Stimulated activated CD8-positive, alpha-beta memory T cell treated with anti-CD3 and anti-CD28 coated beads, Interleukin-4, amount 100 ng/mL, for 4 hours (primary cell): ENCODE results near the gene THSD4.
"Not testable (repeated sequence)": the region's sequence is repeated elsewhere in the genome, so short reads cannot be mapped to it uniquely, and the experiment has no call there.

ENCODE experiments used
- DNase-seq, 2 donors: peaks; one replicate each; pipeline ENCODE4 v3.0.0-alpha.2; 2020; ENCODE audit warnings: low read depth in 2 of 2, low spot score in 1 of 2

Gene THSD4

GRCh38 chr15:71410347-71410746 lies 295.1 kb downstream of the THSD4 start:
- no peak for DNase-seq

DNA sequence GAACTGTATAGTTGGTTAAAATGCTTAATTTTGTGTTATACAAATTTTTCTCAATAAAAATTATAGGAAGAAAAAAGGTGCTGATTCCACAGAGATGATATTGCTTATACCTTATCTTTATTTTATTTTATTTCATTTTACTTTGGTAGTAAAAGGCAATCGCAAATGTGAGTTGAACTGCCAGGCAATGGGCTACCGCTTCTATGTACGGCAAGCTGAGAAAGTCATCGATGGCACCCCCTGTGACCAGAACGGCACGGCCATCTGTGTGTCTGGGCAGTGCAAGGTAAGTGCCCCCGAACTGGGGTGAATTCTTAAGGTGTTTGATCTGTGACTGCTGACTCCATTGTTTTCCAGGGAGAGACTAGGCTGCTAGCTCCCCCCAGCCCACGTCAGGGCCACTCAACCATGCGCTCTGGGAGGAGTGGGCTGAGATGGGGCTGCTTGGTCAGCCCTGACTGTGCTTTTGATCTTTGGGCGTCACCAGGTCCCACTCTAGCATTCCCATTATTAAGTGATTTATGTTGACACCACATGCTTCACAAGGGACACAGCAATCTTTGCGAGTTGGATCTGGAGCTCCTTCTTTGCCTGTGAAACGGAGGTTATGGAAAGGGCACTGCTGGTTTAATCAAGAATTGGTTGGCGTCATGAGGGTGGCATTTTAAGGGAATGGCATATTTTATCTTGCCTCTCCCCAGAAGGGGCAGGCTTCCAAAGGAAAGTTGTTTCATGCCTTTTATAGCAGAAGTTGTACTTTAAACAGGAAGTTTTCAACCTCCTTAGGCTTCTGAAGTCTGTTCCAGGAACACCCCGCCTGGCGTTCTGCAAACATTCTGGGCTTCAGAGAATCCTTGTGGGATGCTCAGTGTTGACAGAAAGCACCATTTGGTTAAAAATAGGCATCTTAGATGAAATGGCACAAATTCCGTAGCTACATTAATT lies 296.5 kb downstream of the THSD4 start:
- no peak for DNase-seq

DNA sequence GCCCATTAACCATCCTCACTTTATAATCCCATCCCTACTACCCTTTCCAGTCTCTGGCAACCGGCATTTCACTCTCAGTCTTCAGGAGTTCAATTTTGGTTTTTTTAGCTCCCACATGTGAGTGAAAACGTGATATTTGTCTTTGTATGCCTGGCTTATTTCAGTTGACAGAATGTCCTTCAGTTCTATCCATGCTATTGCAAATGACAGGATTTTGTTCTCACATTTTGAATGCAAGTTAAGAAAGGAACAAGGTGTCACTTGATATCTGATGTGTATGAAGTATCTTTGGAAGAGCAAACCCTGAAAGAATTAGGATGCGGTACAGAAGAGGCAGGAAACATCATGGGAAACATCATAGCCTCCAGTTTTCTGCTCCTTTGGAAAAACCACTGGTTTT lies 298.1 kb downstream of the THSD4 start:
- DNase-seq, result no peak

DNA sequence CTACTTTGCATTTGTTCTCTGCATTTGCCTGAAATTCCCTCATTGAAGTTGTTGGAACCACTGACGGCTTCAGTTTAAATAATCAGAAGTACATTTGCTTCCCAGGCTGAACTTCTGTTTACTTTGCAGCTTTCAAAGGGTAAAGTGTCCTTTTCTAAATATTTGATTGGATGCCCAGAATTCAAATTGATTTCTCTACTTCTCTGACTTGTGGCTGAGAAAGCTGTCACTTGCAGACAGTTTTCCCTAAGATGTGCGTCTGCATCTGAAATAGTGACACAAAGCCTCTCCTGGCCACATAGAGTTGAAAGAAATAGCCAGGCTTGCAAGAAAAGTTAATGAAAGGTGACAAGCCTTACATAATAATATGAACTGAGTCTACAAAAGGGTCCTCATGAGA lies 299.6 kb downstream of the THSD4 start:
- DNase-seq, result no peak

DNA sequence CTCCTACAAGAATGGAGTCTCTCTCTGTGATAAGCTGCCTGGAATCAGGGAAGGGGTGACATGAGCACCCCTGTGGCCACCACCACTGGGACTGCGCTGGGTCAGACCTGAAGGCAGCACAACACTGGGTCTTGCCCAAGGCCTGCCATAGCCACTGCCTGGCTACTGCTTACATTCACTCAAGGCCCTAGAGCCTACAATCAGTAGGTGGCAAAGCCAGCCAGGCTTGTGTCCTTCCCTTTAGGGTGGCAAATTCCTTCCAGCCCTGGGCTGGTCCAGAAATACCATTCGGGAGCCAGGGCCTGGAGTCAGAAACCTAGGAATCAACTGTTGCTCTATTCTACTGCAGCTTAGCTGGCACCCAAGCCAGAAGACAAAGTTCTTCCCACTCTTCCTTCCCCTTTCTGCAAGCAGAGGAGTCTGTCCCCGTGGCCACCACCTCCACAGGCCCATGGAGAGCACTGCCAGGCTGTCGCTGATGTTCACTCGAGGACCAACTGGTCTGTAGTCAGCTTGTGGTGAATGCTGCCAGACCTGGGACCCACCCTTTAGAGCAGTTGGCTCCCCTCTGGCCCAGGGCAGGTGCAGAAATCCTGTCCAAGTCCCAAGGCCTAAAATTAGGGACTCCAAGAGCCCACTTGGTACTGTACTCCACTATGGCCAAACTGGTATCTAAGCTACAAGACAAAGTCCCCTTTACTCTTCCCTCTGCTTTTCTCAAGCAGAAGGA lies 307.4 kb downstream of the THSD4 start:
- DNase-seq, result no peak

DNA sequence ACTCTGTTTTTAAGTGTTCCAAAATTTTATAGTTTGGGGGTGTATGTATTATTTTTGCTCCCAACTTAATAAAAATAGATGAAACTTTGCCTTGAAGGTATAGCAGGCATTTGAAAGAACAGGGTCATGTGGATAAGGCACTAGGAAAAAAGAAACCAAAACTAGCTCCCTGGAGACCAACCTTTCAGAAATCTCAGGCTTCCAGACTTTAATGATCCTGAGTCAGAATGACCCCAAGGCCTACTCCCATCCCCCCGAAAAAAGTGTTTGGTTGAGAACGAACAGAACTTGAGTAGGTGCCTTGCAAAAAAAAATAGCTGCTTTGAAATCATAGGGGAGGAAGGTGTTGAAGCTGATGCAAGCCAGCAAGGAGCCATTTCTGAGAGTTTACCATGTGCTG lies 309.5 kb downstream of the THSD4 start:
- DNase-seq, result no peak

- no peak for DNase-seq
These were observed 310.1 kb downstream of the THSD4 start for GRCh38 chr15:71425388-71425787.

- DNase-seq, result no peak
These were observed 311.5 kb downstream of the THSD4 start for GRCh38 chr15:71426792-71427191.

DNA sequence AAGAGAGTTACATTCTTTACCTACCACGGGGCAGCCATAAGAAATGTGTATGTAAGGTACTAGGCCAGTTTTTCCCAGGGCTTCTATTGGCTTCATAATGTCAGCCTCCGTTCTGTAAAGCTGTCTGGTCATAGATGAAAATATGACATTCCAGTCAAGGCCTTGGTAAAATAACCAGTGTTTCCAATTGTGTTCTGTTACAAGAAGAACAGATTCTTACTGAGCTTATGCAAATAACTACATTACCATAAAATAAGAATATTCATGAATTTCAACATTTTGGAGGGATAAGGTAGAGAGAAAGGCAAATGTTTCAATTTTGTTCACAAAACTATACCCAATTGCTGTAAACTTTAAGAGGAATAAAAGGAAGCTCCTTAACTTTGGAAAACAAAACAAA lies 315.5 kb downstream of the THSD4 start:
- no peak for DNase-seq

- no peak for DNase-seq
These were observed 316.4 kb downstream of the THSD4 start for GRCh38 chr15:71431343-71432336.

GRCh38 chr15:71433402-71433801 lies 318.1 kb downstream of the THSD4 start:
- no peak for DNase-seq

DNA sequence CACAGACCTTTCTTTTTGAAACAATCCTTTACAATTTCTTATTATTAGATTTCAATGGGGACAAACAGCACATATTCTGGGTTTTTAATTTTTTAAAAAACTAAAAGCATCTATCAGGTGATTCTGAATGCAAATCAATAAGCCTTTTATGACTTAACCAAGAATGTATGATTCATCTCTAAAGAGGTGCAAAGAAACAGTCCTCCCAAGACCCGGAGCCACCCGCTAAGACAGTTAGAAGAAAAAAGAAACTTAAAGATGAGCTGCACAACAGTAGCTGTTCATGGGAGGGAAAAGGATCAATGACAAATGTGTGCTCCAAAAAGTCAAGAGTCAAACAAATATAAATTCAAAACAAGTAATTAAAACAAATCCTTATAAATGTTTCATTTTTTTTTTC lies 319.5 kb downstream of the THSD4 start:
- DNase-seq, result no peak

GRCh38 chr15:71435552-71435951 lies 320.3 kb downstream of the THSD4 start:
- DNase-seq, result no peak

- no peak for DNase-seq
These were observed 321.6 kb downstream of the THSD4 start for GRCh38 chr15:71436854-71437253.

GRCh38 chr15:71437404-71437803 lies 322.1 kb downstream of the THSD4 start:
- DNase-seq, result no peak

DNA sequence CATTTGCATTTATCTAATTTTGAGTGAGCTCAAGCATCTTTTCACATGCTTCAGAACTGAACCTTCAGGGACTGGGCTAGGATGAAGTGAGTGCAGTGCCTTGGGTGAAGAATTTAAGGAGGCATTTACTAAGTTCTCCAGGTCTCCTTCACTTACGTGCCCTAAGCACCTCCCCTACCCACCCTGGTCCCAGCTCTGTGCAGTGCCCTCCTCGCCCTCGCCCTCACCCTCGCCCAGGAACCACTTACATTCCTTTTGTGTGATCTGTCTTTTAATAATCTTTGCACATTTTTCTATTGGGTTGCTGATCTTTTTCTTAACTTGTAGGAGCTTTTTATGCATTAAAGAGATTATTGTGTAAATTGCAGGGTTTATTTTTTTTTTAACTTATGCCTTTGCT lies 322.6 kb downstream of the THSD4 start:
- no peak for DNase-seq

GRCh38 chr15:71439478-71439877 lies 324.2 kb downstream of the THSD4 start:
- DNase-seq, result not testable (repeated sequence)

- no peak for DNase-seq
These were observed 325.3 kb downstream of the THSD4 start for GRCh38 chr15:71440489-71441110.

- DNase-seq, result no peak
These were observed 328.3 kb downstream of the THSD4 start for GRCh38 chr15:71443538-71443937.

DNA sequence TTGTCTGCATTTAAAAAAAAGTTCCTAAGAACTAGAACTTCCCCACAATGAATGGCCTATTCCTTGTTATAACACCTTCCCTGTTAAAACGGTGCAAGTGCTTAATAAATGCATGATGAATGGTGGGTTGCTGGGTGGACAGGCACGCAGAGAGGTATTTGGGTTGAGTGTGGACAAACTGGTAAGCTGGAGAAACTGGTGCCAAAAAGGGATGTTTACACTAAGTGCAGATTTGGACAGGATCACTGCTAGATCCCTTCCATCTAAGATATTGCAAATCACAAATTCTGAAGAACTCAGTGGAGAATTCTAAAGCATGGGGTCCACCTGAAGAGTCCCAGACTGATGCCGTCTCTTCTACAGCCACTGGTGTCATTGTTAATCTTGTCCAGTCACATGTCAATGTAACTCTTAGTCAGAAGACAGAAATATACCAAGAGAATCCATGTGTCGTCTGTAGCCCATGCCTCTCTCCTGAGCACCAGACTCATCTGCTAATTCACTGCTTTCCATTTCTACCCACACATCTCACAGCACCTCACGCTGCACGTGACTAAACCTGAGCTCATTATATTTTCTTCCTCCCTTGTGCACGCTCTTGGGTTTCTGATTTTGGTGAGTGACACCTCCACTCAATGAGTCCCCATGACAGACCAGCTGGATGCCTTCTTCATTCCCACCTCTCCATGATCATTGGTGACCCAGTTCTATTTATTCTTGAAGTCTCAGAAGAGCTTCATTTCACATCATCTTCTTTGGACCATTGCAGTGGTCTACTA lies 328.9 kb downstream of the THSD4 start:
- DNase-seq, result no peak
